GM19023 (cell line): ENCODE results near the gene OARD1.
A peak's percentile ranks its signal among the peaks of the same experiment; 100 is the strongest.
"Not testable (repeated sequence)": the region's sequence is repeated elsewhere in the genome, so short reads cannot be mapped to it uniquely, and the experiment has no call there.

ENCODE experiments used
- ATAC-seq: cut with Tn5 transposase; IDR thresholded peaks from one replicate; pipeline ENCODE4 v1.9.1; 2021; ENCODE audit warnings: mild to moderate bottlenecking, moderate library complexity; ENCODE audit not compliant: unreplicated experiment

Gene OARD1

GRCh38 chr6:41028561-41029412 is 43.4 kb downstream of the OARD1 start:
- ATAC-seq: peak; percentile 36

GRCh38 chr6:41027799-41028560 is 44.2 kb downstream of the OARD1 start:
- peak; percentile 90 for ATAC-seq

GRCh38 chr6:41027241-41027640 is 44.9 kb downstream of the OARD1 start:
- no peak for ATAC-seq

GRCh38 chr6:41025966-41026530 is 46.1 kb downstream of the OARD1 start:
- ATAC-seq: no peak

GRCh38 chr6:41023114-41023513 is 49.0 kb downstream of the OARD1 start:
- ATAC-seq: no peak

- no peak for ATAC-seq
Observed at GRCh38 chr6:41022294-41022693, 49.9 kb downstream of the OARD1 start.

GRCh38 chr6:41021832-41022231 is 50.3 kb downstream of the OARD1 start:
- ATAC-seq: no peak

GRCh38 chr6:41017663-41018062 is 54.5 kb downstream of the OARD1 start:
- no peak for ATAC-seq

GRCh38 chr6:41015860-41016259 is 56.3 kb downstream of the OARD1 start:
- ATAC-seq: not testable (repeated sequence)

GRCh38 chr6:41014780-41015179 is 57.4 kb downstream of the OARD1 start:
- no peak for ATAC-seq
